ENCODE results near the gene ALKAL2.
"Not testable (repeated sequence)": the region's sequence is repeated elsewhere in the genome, so short reads cannot be mapped to it uniquely, and the experiment has no call there.

ALKAL2 gene, protein sequence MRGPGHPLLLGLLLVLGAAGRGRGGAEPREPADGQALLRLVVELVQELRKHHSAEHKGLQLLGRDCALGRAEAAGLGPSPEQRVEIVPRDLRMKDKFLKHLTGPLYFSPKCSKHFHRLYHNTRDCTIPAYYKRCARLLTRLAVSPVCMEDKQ

DNA sequence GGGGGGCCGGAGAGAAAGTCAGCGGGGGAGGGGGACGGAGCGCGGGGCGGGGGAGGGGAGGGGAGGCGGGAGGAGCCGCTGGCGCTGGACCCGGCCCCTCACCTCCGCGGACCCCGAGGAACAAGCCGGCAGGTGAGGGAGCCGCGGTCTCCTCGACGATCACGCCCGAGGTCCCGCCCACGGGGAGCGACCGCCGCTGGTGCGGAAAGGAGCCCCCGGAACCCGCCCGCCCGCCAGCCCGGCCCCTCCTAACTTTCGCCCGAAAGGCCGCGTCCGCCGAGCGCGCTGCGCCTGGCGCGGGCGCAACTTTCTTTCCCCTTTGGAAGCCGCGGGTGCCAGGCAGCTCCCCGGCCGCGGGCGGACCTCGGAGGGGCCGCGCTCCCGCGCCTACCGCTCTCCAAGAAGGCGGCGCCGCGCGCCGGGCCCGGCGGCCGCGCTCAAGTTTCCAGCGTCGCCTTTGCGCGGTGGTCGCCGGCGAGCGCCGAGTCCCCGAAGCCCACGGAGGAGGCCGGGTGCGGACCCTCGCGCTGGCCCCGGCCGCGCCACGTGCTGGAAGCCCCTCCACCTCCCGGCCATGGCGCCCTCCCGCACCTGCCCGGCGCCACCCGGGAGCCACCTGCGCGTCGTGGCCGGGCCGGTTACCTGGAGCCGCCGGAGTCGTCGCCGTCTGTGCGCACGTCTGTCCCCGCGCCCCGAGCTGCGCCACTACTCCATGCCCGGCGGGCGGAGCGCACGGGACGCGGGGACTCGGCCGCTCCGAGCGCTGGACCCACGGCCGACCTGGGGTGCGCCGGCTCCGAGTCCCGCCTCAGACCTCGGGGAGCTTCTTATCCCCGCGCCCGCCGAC is at the start of gene ALKAL2:
ALKAL2 (minus strand) TSS at position 181 of the 847 bp plus-strand sequence. CDS start 256 bp downstream, outside the sequence.
- no peak for DNase-seq

DNA sequence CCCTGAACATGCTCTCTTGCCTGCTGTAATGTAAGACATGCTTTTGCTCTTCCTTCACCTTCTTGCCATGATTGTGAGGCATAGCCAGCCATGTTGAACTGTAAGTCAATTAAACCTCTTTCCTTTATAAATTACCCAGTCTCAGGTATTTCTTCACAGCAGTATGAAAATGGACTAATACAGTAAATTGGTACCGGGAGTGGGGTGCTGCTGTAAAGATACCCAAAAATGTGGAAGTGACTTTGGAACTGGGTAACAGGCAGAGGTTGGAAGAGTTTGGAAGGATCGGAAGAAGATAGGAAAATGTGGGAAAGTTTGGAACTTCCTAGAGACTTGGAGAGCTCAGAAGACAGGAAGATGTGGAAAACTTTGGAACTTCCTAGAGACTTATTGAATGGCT is 49.1 kb upstream of the ALKAL2 start:
- DNase-seq = not testable (repeated sequence)

DNA sequence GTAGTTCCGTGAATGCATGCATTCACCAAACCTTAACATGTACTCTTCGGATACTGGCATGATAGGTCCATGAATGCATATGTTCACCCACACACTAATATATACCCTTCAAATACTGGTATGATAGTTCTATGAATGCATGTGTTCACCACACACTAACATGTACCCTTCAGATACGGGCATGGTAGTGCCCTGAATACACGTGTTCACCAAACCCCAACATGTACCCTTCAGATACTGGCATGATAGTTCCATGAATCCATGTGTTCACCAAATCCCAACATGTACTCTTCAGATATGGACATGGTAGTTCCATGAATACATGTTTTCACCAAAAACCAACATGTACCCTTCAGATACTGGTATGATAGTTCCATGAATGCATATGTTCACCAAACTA is 48.5 kb upstream of the ALKAL2 start:
- DNase-seq = no peak

DNA sequence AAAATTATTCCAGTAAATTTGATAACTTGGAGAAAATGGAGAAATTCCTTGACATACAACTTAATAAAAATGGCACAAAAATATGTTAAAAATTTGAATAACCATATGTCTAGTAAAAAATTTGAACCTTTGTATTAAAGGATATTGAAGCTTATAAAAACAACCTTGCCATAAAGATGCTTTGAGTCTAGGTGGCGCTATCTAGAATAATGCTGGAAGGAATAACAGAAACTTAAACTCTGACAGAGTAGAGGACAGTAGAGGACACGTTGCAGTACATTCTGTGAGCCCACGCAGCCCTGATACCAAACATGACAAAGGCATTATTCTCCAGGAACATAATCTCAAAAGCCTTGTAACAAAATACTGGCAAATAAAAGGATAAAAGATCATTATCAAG is 44.7 kb upstream of the ALKAL2 start:
- no peak for DNase-seq

DNA sequence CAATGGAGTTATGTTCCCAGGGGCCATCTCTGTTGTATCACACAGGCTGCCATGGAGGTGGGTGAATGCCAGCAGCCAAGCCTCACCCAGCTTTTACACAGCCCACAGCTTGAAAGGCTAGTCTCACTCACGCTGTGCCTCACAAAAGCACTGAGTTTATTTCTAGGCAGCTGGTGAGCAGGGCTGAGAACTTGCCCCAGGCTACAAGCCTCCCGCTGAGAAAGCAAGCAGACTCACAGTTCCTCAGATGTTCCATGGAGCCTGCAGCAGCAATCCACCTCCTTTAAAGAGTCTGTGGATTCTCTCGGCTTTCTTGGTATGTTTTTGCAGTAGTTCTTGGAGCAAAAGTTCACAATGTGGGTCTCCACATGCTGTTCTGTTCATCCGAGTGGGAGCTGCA is 40.9 kb upstream of the ALKAL2 start:
- DNase-seq = no peak

DNA sequence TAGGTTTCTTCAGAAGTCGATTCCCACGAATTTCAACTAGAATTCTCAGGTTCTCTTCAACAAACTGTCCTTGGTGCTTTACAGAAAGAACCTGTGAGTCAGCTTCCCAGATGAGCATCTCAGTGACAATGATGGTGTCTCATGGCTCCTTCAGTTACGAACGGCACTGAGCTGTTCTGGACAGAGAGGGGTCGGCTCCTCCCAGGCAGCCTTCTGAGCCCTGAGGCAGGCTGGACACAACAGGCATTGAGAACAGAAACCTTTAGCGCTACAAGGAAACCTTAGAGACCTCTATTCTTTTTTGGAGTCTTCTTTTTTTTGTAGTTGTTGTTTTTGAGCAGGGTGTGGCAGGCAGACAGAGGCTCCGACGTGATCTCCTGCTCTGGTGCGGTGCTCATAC is 35.1 kb upstream of the ALKAL2 start:
- no peak for DNase-seq

DNA sequence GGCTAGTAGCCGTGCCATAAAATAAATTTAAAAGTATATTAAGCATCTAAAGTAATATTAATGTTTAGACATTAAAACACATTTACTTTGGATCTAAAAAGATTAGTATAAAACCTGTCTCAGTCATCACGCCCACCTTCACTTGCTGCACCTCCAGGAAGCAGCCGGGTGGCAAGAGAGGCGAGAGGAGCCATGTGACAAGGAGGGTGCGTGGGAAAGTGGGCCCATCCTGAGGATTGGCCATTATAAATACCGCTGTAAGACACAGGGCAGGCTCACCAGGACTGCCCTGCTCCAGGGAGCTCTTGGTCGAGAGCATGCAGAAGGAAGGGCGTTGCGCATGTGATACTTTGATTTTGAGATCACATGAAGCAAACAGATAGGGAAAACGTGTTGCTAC is 34.4 kb upstream of the ALKAL2 start:
- DNase-seq = no peak

DNA sequence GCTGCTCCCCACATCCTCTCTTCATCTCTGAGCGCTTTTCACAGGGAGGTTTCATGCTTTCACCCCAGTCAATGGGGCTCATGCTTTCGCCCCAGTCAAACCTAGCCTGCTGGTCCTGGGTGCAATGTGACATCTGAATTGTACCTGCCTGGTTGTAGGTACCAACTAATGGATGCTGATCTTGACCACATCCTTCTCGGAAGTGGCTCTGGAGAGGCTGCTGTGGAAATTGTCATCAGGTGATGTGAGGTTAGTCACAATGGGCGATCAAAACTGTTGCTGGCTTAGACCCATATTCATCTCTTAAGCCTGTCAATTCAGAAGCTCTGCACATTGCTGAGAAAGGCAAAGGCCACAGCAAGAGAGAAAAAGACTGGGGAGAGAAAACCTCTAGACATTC is 32.7 kb upstream of the ALKAL2 start:
- no peak for DNase-seq

DNA sequence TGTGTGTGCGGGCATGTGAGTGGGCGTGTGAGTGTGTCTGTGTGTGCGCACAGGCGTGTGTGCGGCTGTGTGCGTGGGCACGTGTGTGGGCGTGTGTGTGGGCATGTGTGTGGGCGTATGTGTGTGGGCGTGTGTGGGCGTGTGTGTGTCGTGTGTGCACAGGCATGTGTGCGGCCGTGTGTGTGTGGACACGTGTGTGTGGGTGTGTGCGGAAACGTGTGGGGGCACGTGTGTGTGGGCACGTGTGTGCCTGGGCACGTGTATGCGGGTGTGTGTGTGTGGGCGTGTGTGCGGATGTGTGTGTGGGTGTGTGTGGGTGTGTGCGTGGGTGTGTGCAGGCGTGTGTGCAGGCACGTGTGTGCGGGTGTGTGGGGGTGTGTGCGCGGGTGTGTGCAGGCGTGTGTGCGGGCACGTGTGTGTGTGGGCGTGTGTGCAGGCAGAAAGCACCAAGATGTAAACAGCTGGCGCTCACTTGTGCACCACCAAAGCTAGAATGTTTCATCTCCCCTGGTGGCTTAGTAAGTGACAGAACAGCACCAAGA is 31.2 kb upstream of the ALKAL2 start:
- DNase-seq = no peak

DNA sequence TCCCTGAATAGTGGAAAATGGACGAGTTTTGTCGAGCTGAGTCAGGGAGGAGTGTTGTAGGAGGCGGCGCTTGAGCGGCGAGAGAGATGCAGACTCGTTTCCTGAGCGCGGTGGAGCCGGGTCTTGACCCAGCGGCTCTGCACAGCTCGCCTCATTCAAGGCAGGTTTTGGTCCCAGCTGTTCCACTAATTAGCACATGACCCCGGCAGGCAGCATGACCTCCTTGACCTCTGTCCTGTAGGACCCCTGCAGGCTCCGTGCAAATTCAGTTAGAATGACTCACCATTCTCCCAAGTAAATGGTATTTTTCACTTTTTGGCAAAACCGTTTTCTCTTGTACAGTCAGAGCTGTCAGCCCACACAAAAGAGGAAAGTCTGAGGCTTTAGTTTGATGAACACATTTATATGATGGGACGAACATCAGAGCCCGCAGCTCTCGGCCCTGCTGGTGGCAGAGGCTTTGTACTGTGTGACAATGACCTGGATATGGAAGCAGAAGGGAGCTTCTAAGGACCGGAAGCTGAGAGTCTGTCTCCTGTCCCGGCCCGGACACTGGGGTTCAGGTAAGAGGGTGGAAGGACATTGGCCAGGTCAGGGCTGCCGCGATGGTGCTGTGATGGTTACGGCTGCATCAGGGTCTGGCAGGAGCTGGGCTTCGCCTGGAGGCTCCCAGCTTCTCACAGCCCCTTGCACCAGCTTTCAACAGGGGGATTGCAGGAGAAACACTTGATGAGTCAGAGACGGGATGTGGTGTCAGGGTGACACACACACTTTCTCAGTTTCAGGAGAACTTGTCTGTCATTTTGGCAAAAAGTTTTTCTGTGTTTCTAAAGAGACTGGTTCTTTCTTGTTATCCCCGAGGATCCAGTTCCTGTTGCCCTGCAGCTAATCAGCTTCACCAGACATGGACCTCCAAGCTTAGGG is 29.9 kb upstream of the ALKAL2 start:
- DNase-seq = no peak

DNA sequence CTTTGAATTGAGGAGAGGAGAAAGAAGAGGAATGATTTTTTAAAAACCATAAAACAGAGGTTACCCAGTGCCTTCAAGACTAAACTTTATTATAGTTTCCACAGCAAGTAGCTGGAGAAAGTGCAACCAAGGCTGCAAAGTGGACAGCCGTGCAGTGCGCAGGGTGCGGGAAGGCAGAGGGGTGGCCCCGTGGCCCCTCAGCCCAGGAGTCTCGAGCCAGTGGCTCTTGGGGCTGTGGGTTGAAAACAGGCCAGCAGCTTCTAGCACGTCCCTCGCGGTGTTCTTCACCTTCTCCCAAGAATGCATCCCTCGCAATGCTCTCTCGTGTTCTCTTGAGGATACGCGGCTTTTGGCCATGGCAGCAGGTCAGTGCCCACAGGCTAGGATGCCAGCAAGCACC is 28.5 kb upstream of the ALKAL2 start:
- no peak for DNase-seq

DNA sequence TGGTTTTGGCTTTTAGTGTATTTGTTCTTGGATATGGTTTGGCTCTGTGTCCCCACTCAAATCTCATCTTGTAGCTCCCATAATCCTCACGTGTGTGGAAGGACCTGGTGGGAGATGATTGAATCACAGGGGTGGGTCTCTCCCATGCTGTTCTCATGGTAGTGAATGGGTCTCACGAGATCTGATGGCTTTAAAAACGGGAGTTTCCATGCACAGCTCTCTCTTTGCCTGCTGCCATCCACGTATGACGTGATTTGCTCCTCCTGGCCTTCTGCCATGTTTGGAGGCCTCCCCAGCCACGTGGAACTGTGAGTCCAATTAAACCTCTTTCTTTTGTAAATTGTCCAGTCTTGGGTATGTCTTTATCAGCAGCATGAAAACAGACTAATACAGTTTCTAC is 28.0 kb upstream of the ALKAL2 start:
- DNase-seq = not testable (repeated sequence)

DNA sequence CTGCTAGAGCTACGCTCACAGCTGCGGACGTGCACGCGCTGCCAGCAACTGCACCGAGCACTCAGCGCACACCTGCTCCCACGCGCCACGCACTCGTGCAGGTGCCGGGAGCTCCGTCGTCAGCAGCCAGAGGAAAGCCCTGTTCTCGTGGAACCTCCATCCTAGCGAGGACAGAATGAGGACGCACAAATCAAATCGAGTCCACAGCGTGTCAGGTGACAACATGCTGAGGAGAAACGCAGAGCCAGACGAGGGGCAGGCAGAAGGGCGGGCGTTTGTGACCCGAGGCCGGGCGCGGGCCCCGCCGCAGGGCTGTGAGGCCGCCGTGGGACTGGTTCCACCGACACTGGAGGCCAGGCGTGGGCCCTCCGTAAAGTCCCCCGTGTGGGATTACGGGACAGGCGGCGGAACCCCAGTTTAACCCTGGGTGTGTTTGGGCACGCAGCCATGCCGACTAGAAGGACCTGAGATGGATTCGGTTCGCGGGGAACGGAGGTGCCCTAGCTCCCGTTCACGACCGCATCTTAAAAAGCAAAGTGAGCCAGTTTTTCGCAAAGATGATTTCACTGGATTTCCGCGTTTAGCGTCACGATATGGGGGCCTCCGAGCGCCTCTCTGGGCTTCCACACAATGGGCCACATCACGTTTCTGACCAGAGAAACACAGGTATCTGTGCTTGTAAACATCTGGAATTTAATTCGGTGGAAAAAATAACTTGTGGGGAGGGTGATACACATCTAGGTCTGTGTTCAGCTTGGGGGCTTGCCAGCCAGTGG is 26.9 kb upstream of the ALKAL2 start:
- no peak for DNase-seq

DNA sequence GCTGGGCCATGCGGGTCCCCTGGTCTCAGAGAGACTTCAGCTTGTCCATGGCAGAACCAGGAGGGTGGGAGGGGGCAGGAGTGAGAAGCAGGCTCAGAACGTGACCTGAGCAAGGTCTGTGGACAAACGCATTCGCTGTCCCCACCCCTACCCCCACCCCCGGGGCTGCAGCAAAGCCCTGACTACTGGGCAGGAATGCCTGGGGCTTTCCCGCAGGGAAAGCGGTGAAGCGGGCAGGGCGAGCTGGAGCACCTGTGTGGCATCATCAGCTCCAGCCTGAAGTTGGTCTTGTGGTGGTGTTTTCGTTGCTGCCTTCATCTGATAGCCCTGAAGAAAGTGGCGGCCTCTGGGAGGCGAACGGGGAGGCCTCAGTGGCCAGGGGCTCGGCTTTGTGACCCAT is 26.1 kb upstream of the ALKAL2 start:
- DNase-seq = no peak

DNA sequence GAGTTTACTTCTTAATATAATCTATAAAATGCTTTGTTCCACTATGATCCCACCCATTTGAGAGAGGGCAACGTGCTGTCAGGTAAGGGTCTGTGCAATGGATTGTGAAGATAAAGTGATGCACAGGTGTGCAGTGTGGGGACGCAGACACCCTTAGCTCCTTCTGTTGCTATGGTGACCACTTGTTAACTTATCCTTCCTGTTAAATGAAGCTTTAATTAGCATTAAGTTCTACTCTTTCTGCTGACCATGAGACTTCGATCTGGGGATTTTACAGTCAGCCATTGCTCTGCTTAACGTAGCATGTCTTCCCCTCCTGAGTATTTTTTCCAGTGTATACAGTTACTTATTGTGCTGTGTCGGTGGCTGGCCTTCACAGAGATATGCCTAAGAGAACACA is 23.1 kb upstream of the ALKAL2 start:
- no peak for DNase-seq

DNA sequence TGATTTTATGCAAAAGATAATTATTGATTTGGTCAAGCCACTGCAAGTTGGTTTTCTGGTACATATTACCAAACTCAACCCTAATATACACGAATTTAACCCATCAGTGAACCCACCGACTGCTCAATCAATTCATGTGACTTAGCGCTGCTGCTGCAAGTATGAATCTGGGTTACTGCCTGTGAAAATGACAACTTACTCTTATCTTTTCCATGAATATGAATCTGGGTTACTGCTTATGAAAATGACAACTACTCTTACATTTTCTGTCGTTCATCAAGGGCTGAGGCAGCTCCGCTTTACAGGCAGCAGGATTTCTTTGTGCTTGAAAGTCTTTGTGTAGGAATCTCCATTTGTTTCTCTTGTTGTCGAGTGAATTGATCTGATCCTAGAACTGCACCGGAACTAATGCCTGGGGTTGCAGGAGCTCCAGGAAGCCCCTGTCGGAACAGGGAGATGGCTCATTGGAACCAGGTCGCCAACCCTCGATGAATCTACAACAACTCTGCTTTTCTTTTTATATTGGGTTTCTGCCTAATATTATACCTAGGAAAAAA is 22.1 kb upstream of the ALKAL2 start:
- no peak for DNase-seq

DNA sequence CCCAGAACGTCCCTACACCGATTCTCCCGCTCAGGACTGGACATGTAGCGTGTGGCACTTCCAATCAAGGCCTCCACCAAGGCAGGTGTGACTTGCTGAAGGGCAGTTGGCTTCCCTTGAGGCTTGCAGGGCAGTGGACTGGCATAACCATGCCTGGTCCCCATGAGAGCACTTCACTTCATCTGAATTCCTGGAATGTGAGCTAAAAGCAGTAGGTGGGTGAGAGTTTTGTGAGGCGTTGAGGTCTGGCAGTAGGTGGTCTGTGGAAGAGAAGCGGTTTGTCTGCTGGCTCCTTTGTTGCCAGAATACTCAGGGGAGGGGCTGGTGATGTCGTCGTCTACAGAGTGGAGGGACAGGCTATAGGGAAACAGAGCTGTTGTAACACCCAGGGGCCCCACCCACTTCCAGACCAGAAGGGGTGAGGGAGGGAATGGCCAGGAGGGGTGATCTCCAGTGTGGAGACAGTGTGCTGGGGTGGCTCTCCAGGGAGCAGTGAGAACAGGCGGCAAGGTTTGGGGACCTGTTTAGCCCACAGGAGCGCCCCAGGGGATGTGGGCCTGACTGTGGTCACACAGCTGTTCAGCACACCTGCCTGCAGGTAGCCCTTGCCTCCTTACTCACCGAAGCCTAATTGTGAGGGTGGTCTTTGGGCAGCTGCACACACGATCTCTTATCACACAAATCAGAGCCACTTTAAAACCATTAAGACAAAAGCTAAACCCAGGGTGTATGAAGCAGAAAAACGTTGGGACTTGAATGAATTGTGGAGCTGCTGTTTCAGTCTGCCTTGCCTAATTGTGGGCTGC is 21.5 kb upstream of the ALKAL2 start:
- DNase-seq = no peak

DNA sequence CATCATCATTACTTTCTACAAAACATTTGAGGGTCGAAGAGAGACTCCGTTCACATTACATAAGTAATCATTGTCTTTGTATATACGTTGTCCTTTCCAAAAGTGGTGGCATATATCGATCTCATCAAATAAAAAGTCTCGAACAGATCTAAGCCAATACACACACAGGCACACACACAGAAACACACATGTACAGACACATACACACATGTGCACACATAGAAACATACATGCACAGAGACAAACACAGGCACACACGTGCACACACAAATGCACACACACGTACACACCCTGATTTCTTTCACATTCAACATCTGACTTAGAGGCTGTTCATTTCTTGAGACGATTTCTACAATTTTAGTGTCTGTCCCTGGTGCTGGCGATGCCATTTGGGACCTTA is 17.5 kb upstream of the ALKAL2 start:
- no peak for DNase-seq

DNA sequence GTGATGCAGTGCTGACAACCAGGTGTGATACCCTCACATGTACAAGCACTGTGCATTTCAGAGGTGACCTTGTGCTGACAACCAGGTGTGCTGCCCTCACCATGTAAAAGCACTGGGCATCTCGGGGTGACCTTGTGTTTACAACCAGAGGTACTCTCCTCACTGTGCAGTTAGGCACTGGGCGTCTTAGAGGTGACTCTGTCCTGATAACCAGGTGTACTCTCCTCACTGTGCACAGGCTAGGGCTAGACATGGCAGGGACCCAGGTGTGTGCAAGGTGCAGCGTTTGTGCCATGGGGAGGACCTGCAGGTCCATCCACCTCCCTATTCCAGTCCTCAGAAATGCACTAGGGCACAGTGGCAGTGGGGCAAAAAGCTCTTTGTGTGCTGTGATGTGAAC is 8.5 kb upstream of the ALKAL2 start:
- DNase-seq = no peak

DNA sequence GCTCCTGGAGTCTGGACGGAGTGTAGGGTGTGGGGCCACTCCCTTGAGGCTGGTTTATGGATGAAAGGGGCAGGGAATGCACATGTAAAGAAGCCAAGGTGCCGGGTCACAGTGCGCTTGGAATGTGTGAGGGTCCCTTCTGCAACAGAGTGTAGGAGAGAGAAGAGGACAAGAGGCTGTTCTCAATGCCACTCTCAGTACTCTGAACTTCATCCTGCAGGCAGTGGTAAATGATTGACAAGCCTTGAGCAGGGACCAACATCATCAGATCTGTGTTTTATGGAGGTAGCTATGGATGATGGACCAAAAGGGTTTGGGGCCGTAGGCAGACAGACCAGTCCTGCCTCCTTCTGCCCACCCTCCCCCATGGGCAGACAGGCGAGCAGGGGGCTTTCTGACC is 7.2 kb upstream of the ALKAL2 start:
- no peak for DNase-seq

DNA sequence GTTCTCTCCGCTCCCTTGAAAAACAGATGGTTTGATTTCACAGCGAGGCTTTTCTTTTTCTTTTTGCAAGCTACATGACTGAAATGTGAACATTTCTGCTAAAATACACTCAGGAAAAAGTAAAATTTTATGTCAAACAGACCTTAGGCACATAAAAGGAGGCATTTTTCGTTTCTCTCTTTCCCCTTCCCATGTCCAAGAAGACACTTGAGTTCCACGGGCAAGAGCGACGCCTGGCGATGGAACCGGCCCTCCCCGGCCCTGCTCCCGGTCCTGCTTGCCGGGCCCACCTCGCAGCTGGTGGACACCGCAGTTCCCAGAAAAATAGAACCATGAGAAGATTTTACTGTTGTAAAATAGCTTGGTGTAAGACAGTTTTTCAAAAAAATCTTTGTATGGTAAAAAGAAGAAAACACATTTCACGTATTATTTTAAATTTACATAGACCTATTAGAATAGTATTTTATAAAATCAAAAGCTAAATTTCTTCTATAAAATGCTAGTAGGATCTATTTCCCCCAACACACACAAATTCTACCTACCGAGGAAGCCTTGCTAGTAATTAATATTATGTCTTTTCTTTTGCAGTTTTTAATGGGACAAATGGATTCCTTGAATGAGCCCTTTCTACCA is 2.3 kb upstream of the ALKAL2 start:
- peak; percentile 7 for DNase-seq
